MCF 10A (cell line): Measurements from ENCODE around the gene ZNF709. TPM values are rescaled to one million over a fixed set of nuclear protein-coding genes. Genes with fewer than 3 reads are reported as not detected.

Experiments
- BruUV-seq: library from RNA; stranded (reverse); fragments of 400-500 nt; replicated peaks from 2 replicates; lab custom pipeline; 2021; lab: Mats Ljungman, UMichigan
- CTCF ChIA-PET: fragments of 300-600 bp; sonication (Branson Sonifier 250); formaldehyde crosslinking; extraction: SDS; loops from one replicate; lab custom pipeline; 2021; ENCODE audit warnings: antibody characterized with exemption, inconsistent platforms; lab: Yijun Ruan, JAX
- POLR2A ChIA-PET: fragments of 300-600, 350-650 bp; sonication (Branson Sonifier 250); formaldehyde crosslinking; extraction: SDS; loops from one replicate; lab custom pipeline; 2020; ENCODE audit warnings: antibody characterized with exemption, inconsistent platforms; lab: Yijun Ruan, JAX
- DNase-seq: peaks from one replicate; pipeline ENCODE4 v3.0.0-alpha.2; 2018; ENCODE audit not compliant: unreplicated experiment
- H3K27ac Mint-ChIP-seq: one replicate; pipeline ENCODE4 v1.8.0; 2022; ENCODE audit warnings: mild to moderate bottlenecking, low read depth, mixed read lengths; ENCODE audit not compliant: unreplicated experiment
- H3K27me3 Mint-ChIP-seq: one replicate; pipeline ENCODE4 v1.8.0; 2022; ENCODE audit warnings: mixed read lengths; ENCODE audit not compliant: insufficient read depth, unreplicated experiment
- H3K36me3 Mint-ChIP-seq: one replicate; pipeline ENCODE4 v1.8.0; 2022; ENCODE audit warnings: mild to moderate bottlenecking, moderate library complexity, mixed read lengths; ENCODE audit not compliant: insufficient read depth, unreplicated experiment
- H3K4me1 Mint-ChIP-seq: one replicate; pipeline ENCODE4 v1.8.0; 2022; ENCODE audit warnings: mixed read lengths; ENCODE audit not compliant: insufficient read depth, unreplicated experiment
- H3K4me3 Mint-ChIP-seq: one replicate; pipeline ENCODE4 v1.8.0; 2022; ENCODE audit warnings: mild to moderate bottlenecking, moderate library complexity, mixed read lengths; ENCODE audit not compliant: unreplicated experiment
- H3K9me3 Mint-ChIP-seq: one replicate; pipeline ENCODE4 v1.8.0; 2022; ENCODE audit warnings: mixed read lengths; ENCODE audit not compliant: unreplicated experiment
- CTCF ChIP-seq: fragments of 200-600 bp; IDR thresholded peaks from one replicate; pipeline ENCODE4 v1.8.0; 2022; ENCODE audit warnings: antibody characterized with exemption, mild to moderate bottlenecking; ENCODE audit not compliant: unreplicated experiment
- intact Hi-C: fragments of 100-400 bp; cut with micrococcal nuclease; formaldehyde crosslinking; loops from 2 replicates; pipeline ENCODE4 v1.14.1; 2022
- total RNA-seq: library from RNA; stranded (reverse); gene quantifications from 2 replicates; pipeline ENCODE4 v1.2.3, GENCODE V29; 2022

The ZNF709 gene
- total RNA-seq, 1 experiment from 2014 or later, result 0.23 TPM

DNA sequence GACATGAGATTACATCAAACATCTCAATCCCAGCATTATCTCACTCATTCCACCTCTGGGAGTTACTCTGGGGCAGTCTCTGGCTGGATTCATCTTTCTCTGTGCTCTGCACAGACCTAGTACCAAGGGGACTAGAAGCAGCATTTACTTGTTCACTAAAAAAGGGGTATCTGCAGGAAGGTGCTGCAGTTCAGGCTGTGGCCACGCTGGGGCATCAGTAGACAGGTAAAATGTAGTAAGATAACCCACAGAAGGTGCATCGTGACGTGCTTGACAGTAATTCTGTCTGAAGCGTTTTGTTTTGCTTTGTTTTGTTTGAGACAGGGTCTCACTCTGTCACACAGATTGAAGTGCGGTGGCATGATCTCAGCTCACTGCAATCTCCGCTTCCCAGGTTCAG lies 37.4 kb upstream of the ZNF709 start:
- no peaks in the 10 kb centered on the region for H3K27me3 Mint-ChIP-seq
- TF ChIP-seq CTCF, result no peak
- intact Hi-C loops, result no loop called here
- BruUV-seq, result no TSS peak
- no peak overlapping the region for H3K4me3 Mint-ChIP-seq
- no peak overlapping the region for H3K27ac Mint-ChIP-seq
- ChIA-PET CTCF (no interaction called here), POLR2A (no interaction called here)
- no peaks in the 10 kb centered on the region for H3K4me1 Mint-ChIP-seq
- no peak for DNase-seq
- H3K9me3 Mint-ChIP-seq, result peaks cover 24% of the 10 kb centered on the region
- peaks cover 35% of the 10 kb centered on the region for H3K36me3 Mint-ChIP-seq

GRCh38 chr19:12513531-12514061 lies 29.0 kb upstream of the ZNF709 start:
- POLR2A ChIA-PET, result no interaction called here
- Mint-ChIP-seq H3K27me3 (no peaks in the 10 kb centered on the region), H3K9me3 (peaks cover 17% of the 10 kb centered on the region), H3K4me3 (no peak overlapping the region), H3K36me3 (peaks cover 14% of the 10 kb centered on the region), H3K27ac (no peak overlapping the region), H3K4me1 (no peaks in the 10 kb centered on the region)
- no TSS peak for BruUV-seq
- intact Hi-C loops, result no loop called here
- DNase-seq, result no peak
- no peak for TF ChIP-seq CTCF
- CTCF ChIA-PET, result interaction anchor here (0.7 kb wide), 1 partner anchor 60 kb away, joined by 4 read pairs; no protein-coding TSS in a partner anchor

GRCh38 chr19:12497032-12497431 lies 12.4 kb upstream of the ZNF709 start:
- no peaks in the 10 kb centered on the region for H3K4me1 Mint-ChIP-seq
- H3K36me3 Mint-ChIP-seq, result no peaks in the 10 kb centered on the region
- DNase-seq, result no peak
- POLR2A ChIA-PET, result no interaction called here
- no TSS peak for BruUV-seq
- H3K9me3 Mint-ChIP-seq, result no peaks in the 10 kb centered on the region
- CTCF ChIA-PET, result interaction anchor here (0.6 to 0.7 kb wide), 2 partner anchors 19 to 128 kb away, joined by 3 to 4 read pairs; no protein-coding TSS in a partner anchor
- no peak for TF ChIP-seq CTCF
- H3K27me3 Mint-ChIP-seq, result no peaks in the 10 kb centered on the region
- intact Hi-C loops, result no loop called here
- H3K4me3 Mint-ChIP-seq, result no peak overlapping the region
- no peak overlapping the region for H3K27ac Mint-ChIP-seq

DNA sequence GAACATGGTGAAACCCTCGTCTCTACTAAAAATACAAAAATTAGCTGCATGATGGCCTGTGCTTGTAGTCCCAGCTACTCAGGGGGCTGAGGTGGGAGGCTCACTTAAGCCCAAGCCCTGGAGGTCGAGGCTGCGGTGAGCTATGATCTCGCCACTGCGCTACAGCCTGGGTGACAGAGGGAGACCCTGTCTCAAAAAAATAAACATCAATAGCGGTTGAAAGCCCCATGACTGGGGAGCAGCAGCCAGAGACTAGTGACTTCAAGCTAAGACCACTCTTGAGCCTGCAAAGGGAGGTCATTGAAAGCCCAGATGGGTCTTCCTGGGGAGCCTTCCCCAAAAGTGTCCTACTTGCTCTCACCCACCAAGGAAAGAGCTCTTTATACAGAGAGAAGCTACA lies 11.9 kb upstream of the ZNF709 start:
- intact Hi-C loops, result no loop called here
- H3K9me3 Mint-ChIP-seq, result no peaks in the 10 kb centered on the region
- ChIA-PET CTCF (interaction anchor here (0.5 to 0.6 kb wide), 2 partner anchors 122 to 322 kb away, joined by 3 read pairs; no protein-coding TSS in a partner anchor), POLR2A (interaction anchor here (0.7 to 1.1 kb wide), 2 partner anchors 12 to 56 kb away, joined by 3 to 4 read pairs; partner anchors contain the start of gene ZNF709)
- BruUV-seq, result no TSS peak
- H3K4me3 Mint-ChIP-seq, result no peak overlapping the region
- H3K36me3 Mint-ChIP-seq, result no peaks in the 10 kb centered on the region
- no peak for DNase-seq
- H3K27ac Mint-ChIP-seq, result no peak overlapping the region
- H3K27me3 Mint-ChIP-seq, result no peaks in the 10 kb centered on the region
- no peak for TF ChIP-seq CTCF
- no peaks in the 10 kb centered on the region for H3K4me1 Mint-ChIP-seq
